Thyroid gland (tissue), 4 donors: ENCODE results near the gene ANKRD55. TPM values are rescaled to one million over a fixed set of nuclear protein-coding genes. Genes with fewer than 3 reads are reported as not detected.

Experiments used
- DNase-seq, 2 donors: peaks; one replicate each; pipeline ENCODE4 v3.0.0-alpha.2; 2019
- H3K27ac ChIP-seq, 3 donors: fragments of 200-600 bp; sonication (generic); 1 replicate in 2 of 3; 2 replicates in 1 of 3; pipeline ENCODE4 v1.5.1; 2016 to 2019; ENCODE audit warnings: mild to moderate bottlenecking in 1 of 3, moderate library complexity in 1 of 3
- H3K27me3 ChIP-seq: fragments of 200-600 bp; sonication (generic); one replicate; pipeline ENCODE4 v1.5.1; 2019
- H3K36me3 ChIP-seq, 2 donors: fragments of 200-600 bp; sonication (generic); one replicate each; pipeline ENCODE4 v1.5.1; 2016 to 2019
- H3K4me1 ChIP-seq, 2 donors: fragments of 200-600 bp; sonication (generic); one replicate each; pipeline ENCODE4 v1.5.1; 2017 to 2019
- H3K4me3 ChIP-seq, 3 donors: fragments of 200-600 bp; sonication (generic); replicated peaks in 1 of 3; 1 replicate in 2 of 3; 2 replicates in 1 of 3; pipeline ENCODE4 v1.5.1; 2016; ENCODE audit warnings: mild to moderate bottlenecking in 1 of 3
- H3K9me3 ChIP-seq: fragments of 200-600 bp; sonication (generic); one replicate; pipeline ENCODE4 v1.5.1; 2017
- POLR2A ChIP-seq, 2 donors: fragments of 450-650 bp; IDR thresholded peaks; one replicate each; pipeline ENCODE4 v1.6.1; 2017; ENCODE audit warnings: antibody characterized with exemption in 2 of 2, mild to moderate bottlenecking in 2 of 2, moderate library complexity in 1 of 2
- WGBS, 2 donors: methylation state at CpG; one replicate each; pipeline ENCODE4 v1.1.5; 2017; 5-methylcytosine and 5-hydroxymethylcytosine counted together
- intact Hi-C: fragments of 100-400 bp; cut with DNase I; formaldehyde crosslinking; loops from one replicate; pipeline ENCODE4 v1.15.1; 2023
- total RNA-seq, 4 donors: library from RNA; depleted of rRNA; stranded (reverse); fragments of >200 nt; gene quantifications; one replicate each; pipeline ENCODE4 v1.2.3, GENCODE V29; 2016
- TF ChIP-seq, protein P1 (sequence below), 6 experiments: fragments of 200-600 bp in 3 of 6; fragments of 450-650 bp in 3 of 6; sonication (generic) in 3 of 6; IDR thresholded peaks; one replicate each; pipeline ENCODE4 v1.5.1; 2016 to 2019; ENCODE audit warnings: antibody characterized with exemption in 6 of 6, mild to moderate bottlenecking in 2 of 6, inconsistent platforms in 1 of 6, moderate library complexity in 1 of 6

ANKRD55 gene
- total RNA-seq, 4 donors from 2014 or later = 0.22 to 0.94 TPM; not detected in 2

GRCh38 chr5:56255502-56255901, 22.4 kb upstream of the ANKRD55 start:
- no peak overlapping the region for H3K4me3 ChIP-seq
- DNase-seq = no peak
- no peak overlapping the region for H3K27ac ChIP-seq
- H3K27me3 ChIP-seq = no peaks in the 10 kb centered on the region
- H3K4me1 ChIP-seq = peaks cover 3 to 22% of the 10 kb centered on the region in 2 donors
- H3K9me3 ChIP-seq = no peaks in the 10 kb centered on the region
- WGBS, 2 donors = 91 to 92% methylated on average over 1 of the region's 1 CpG
- TF ChIP-seq, protein P1, sequence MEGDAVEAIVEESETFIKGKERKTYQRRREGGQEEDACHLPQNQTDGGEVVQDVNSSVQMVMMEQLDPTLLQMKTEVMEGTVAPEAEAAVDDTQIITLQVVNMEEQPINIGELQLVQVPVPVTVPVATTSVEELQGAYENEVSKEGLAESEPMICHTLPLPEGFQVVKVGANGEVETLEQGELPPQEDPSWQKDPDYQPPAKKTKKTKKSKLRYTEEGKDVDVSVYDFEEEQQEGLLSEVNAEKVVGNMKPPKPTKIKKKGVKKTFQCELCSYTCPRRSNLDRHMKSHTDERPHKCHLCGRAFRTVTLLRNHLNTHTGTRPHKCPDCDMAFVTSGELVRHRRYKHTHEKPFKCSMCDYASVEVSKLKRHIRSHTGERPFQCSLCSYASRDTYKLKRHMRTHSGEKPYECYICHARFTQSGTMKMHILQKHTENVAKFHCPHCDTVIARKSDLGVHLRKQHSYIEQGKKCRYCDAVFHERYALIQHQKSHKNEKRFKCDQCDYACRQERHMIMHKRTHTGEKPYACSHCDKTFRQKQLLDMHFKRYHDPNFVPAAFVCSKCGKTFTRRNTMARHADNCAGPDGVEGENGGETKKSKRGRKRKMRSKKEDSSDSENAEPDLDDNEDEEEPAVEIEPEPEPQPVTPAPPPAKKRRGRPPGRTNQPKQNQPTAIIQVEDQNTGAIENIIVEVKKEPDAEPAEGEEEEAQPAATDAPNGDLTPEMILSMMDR (IDR thresholded peaks at IDR 0.05) = no peak
- no peak for TF ChIP-seq POLR2A (IDR thresholded peaks at IDR 0.05)
- H3K36me3 ChIP-seq = no peaks in the 10 kb centered on the region
- intact Hi-C loops = no loop called here

DNA sequence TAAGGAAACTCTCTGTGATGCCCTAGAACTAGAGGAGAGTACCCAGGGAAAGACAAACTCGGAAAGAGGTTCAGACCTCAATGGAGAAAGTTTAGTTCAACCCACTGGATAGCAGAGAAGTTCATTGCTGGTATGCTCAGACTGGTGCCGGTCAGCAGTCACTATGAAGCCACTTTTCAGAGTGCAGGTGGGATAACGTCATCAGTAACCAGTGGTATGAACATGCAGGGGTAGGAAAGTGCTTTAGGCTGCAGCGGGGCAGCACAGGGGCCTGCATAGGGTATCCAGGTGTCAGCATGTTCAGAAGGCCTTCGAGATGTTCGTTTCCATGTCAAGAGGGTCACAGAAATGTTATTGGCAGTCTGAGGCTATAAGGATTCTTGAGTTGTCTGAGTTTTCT, 20.8 kb upstream of the ANKRD55 start:
- H3K9me3 ChIP-seq = no peaks in the 10 kb centered on the region
- DNase-seq = peak; percentile 27 to 31
- peak overlapping the region in 1 of 3 donors; percentile 43 for H3K27ac ChIP-seq
- TF ChIP-seq, protein P1 (IDR thresholded peaks at IDR 0.05) = no peak
- WGBS, 2 donors = 35 to 39% methylated on average over 6 of the region's 6 CpGs
- H3K4me1 ChIP-seq = peaks cover 3 to 18% of the 10 kb centered on the region in 2 donors
- H3K4me3 ChIP-seq = no peak overlapping the region
- H3K27me3 ChIP-seq = no peaks in the 10 kb centered on the region
- H3K36me3 ChIP-seq = no peaks in the 10 kb centered on the region
- intact Hi-C loops = no loop called here

DNA sequence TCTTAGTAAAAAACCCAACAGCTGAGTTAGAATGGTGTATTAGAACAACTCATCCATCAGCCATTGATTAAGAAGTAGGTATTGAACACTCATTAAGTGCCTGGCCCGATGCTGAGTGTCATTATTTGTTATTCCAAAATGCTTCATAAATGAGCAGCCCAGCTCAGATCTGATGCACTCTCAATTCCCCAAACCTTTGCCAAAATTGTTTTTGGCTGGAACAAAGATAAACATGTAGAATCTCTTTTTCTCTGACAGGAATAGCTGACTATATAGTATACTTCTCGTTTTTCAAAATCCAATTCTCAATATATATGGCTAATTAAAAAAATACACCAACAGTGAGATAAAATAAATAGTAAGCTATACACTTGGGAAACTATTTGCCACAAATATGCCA, 20.0 kb upstream of the ANKRD55 start:
- no peaks in the 10 kb centered on the region for H3K36me3 ChIP-seq
- H3K27me3 ChIP-seq = no peaks in the 10 kb centered on the region
- intact Hi-C loops = no loop called here
- H3K27ac ChIP-seq = no peak overlapping the region
- peaks cover 3 to 10% of the 10 kb centered on the region in 2 donors for H3K4me1 ChIP-seq
- TF ChIP-seq, protein P1 (IDR thresholded peaks at IDR 0.05) = no peak
- no peak for TF ChIP-seq POLR2A (IDR thresholded peaks at IDR 0.05)
- DNase-seq = no peak
- WGBS, 2 donors = 65 to 72% methylated on average over 2 of the region's 2 CpGs
- H3K9me3 ChIP-seq = no peaks in the 10 kb centered on the region
- H3K4me3 ChIP-seq = no peak overlapping the region

- no peak overlapping the region for H3K4me3 ChIP-seq
- DNase-seq = no peak
- 81 to 90% methylated on average over 4 of the region's 4 CpGs for WGBS, 2 donors
- peaks cover 3% of the 10 kb centered on the region in 2 donors for H3K4me1 ChIP-seq
- peak overlapping the region in 1 of 3 donors; percentile 26 for H3K27ac ChIP-seq
- H3K36me3 ChIP-seq = no peaks in the 10 kb centered on the region
- no peaks in the 10 kb centered on the region for H3K9me3 ChIP-seq
- TF ChIP-seq, protein P1 (IDR thresholded peaks at IDR 0.05) = no peak
- TF ChIP-seq POLR2A (IDR thresholded peaks at IDR 0.05) = no peak
- intact Hi-C loops = no loop called here
- H3K27me3 ChIP-seq = no peaks in the 10 kb centered on the region
These were observed 18.9 kb upstream of the ANKRD55 start for GRCh38 chr5:56251918-56252553.

GRCh38 chr5:56251440-56251839, 18.3 kb upstream of the ANKRD55 start:
- DNase-seq = no peak
- H3K4me1 ChIP-seq = peaks cover 3% of the 10 kb centered on the region in 2 donors
- H3K4me3 ChIP-seq = no peak overlapping the region
- no peaks in the 10 kb centered on the region for H3K36me3 ChIP-seq
- H3K27ac ChIP-seq = no peak overlapping the region
- intact Hi-C loops = no loop called here
- TF ChIP-seq, protein P1 (IDR thresholded peaks at IDR 0.05) = no peak
- no peak for TF ChIP-seq POLR2A (IDR thresholded peaks at IDR 0.05)
- no peaks in the 10 kb centered on the region for H3K27me3 ChIP-seq
- no peaks in the 10 kb centered on the region for H3K9me3 ChIP-seq
